Esophagus muscularis mucosa (tissue), 4 donors: ENCODE data around the gene TEDC1. TPM values are rescaled to one million over a fixed set of nuclear protein-coding genes. Genes with fewer than 3 reads are reported as not detected.

ENCODE experiments used
- DNase-seq: peaks from one replicate; pipeline ENCODE4 v3.0.0-alpha.2; 2017; ENCODE audit errors: extremely low spot score
- H3K27ac ChIP-seq, 4 donors: fragments of 200-600 bp; sonication (generic); replicated peaks in 1 of 4; 1 replicate in 3 of 4; 2 replicates in 1 of 4; pipeline ENCODE4 v1.5.1; 2016 to 2019; ENCODE audit warnings: mild to moderate bottlenecking in 1 of 4
- H3K27me3 ChIP-seq, 4 donors: fragments of 200-600 bp; sonication (generic); one replicate each; pipeline versions ENCODE4 v1.5.1 to v1.6.0; 2016 to 2019
- H3K36me3 ChIP-seq, 4 donors: fragments of 200-600 bp; sonication (generic); one replicate each; pipeline ENCODE4 v1.5.1; 2016 to 2019
- H3K4me1 ChIP-seq, 4 donors: fragments of 200-600 bp; sonication (generic); one replicate each; pipeline ENCODE4 v1.5.1; 2016 to 2019
- H3K4me3 ChIP-seq, 4 donors: fragments of 200-600 bp; sonication (generic); 1 replicate in 2 of 4; 2 replicates in 2 of 4; pipeline ENCODE4 v1.5.1; 2016 to 2019; ENCODE audit warnings: mild to moderate bottlenecking in 4 of 4, moderate library complexity in 1 of 4
- H3K9me3 ChIP-seq, 4 donors: fragments of 200-600 bp; sonication (generic); 1 replicate in 3 of 4; 2 replicates in 1 of 4; pipeline ENCODE4 v1.5.1; 2016 to 2019
- EP300 ChIP-seq: sonication (generic); formaldehyde crosslinking; IDR thresholded peaks from one replicate; pipeline ENCODE4 v1.6.1; 2017; ENCODE audit warnings: antibody characterized with exemption
- POLR2A ChIP-seq: fragments of 450-650 bp; IDR thresholded peaks from one replicate; pipeline ENCODE4 v1.6.1; 2017; ENCODE audit warnings: antibody characterized with exemption, moderate library complexity, mild to moderate bottlenecking, low read depth
- POLR2AphosphoS5 ChIP-seq, 2 donors: sonication (generic); formaldehyde crosslinking; IDR thresholded peaks; one replicate each; pipeline ENCODE4 v1.6.1; 2017; ENCODE audit warnings: antibody characterized with exemption in 2 of 2
- WGBS: methylation state at CpG from one replicate; pipeline ENCODE4 v1.1.5; 2018; 5-methylcytosine and 5-hydroxymethylcytosine counted together
- intact Hi-C: fragments of 100-400 bp; cut with DNase I; formaldehyde crosslinking; loops from one replicate; pipeline ENCODE4 v1.15.1; 2023
- total RNA-seq, 4 donors: library from RNA; depleted of rRNA; stranded (reverse); fragments of >200 nt; gene quantifications; one replicate each; pipeline versions ENCODE4 v1.1.0 to v1.2.1, GENCODE V29; 2016
- TF ChIP-seq, protein P1 (sequence below), 3 experiments: fragments of 200-600 bp in 2 of 3; fragments of 450-650 bp in 1 of 3; sonication (generic) in 2 of 3; IDR thresholded peaks; one replicate each; pipeline ENCODE4 v1.5.1; 2017 to 2019; ENCODE audit warnings: antibody characterized with exemption in 3 of 3, mild to moderate bottlenecking in 2 of 3, moderate library complexity in 1 of 3

Gene TEDC1
- total RNA-seq, 4 donors from 2014 or later: 3.8 to 6.6 (median 4.7) TPM

DNA sequence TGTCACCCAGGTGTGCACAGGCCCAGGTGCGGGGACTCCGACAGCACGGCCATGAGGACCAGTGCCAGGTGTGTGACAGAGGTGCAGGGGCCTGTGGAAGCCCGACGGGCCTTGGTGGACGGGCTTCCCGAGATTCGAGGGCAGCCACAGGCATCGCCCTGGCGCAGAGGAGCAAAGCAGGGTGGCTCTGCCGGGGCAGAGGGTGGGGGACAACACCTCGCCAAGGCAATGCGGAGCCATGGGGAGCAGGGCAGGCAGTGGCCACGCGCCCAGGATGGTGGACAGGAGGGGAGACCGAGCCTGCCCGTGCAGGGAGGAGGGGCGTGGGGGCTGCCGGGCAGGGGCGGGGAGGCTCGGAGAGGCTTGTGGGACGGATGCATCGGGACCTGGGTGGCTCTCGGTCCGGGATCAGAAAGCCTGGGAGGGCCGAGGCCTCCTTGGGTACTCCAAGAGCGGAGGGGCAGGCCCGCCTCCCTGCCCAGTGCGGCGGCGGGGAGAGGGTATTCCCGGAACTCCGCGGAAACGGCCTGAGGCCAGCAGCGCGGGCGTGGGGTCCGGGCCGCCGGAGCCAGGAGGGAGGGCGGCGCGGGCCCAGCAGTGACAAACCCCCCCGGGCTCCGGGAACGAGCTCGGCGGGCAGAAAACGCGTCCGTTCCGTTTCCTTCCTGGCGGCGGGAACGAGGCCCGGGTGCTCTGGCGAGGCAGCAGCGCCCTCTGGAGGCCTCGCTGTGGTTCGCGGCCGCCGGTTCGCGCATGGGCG is 37.0 kb downstream of the TEDC1 start:
- peak overlapping the region; percentile 66 to 83 (median 77) for H3K4me3 ChIP-seq
- DNase-seq: no peak
- H3K36me3 ChIP-seq: peaks cover 0 to 19% (median 0%) of the 10 kb centered on the region in 4 donors
- H3K27ac ChIP-seq: peak overlapping the region; percentile 62 to 81 (median 72)
- WGBS: 13% methylated on average over 15 of the region's 67 CpGs
- H3K27me3 ChIP-seq: peaks cover 0 to 11% (median 0%) of the 10 kb centered on the region in 4 donors
- H3K4me1 ChIP-seq: peaks cover 27 to 49% (median 40%) of the 10 kb centered on the region in 4 donors
- TF ChIP-seq, protein P1, sequence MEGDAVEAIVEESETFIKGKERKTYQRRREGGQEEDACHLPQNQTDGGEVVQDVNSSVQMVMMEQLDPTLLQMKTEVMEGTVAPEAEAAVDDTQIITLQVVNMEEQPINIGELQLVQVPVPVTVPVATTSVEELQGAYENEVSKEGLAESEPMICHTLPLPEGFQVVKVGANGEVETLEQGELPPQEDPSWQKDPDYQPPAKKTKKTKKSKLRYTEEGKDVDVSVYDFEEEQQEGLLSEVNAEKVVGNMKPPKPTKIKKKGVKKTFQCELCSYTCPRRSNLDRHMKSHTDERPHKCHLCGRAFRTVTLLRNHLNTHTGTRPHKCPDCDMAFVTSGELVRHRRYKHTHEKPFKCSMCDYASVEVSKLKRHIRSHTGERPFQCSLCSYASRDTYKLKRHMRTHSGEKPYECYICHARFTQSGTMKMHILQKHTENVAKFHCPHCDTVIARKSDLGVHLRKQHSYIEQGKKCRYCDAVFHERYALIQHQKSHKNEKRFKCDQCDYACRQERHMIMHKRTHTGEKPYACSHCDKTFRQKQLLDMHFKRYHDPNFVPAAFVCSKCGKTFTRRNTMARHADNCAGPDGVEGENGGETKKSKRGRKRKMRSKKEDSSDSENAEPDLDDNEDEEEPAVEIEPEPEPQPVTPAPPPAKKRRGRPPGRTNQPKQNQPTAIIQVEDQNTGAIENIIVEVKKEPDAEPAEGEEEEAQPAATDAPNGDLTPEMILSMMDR (IDR thresholded peaks at IDR 0.05): peak; percentile 84 to 94 (median 90)
- TF ChIP-seq EP300 (no peak), POLR2A (no peak), POLR2AphosphoS5 (IDR thresholded peaks at IDR 0.05) (peak; percentile 69 to 79)
- intact Hi-C loops: loop anchor here (1.0 to 2.0 kb wide), 2 partner anchors 79 to 157 kb away; no protein-coding TSS in a partner anchor
- no peaks in the 10 kb centered on the region for H3K9me3 ChIP-seq

DNA sequence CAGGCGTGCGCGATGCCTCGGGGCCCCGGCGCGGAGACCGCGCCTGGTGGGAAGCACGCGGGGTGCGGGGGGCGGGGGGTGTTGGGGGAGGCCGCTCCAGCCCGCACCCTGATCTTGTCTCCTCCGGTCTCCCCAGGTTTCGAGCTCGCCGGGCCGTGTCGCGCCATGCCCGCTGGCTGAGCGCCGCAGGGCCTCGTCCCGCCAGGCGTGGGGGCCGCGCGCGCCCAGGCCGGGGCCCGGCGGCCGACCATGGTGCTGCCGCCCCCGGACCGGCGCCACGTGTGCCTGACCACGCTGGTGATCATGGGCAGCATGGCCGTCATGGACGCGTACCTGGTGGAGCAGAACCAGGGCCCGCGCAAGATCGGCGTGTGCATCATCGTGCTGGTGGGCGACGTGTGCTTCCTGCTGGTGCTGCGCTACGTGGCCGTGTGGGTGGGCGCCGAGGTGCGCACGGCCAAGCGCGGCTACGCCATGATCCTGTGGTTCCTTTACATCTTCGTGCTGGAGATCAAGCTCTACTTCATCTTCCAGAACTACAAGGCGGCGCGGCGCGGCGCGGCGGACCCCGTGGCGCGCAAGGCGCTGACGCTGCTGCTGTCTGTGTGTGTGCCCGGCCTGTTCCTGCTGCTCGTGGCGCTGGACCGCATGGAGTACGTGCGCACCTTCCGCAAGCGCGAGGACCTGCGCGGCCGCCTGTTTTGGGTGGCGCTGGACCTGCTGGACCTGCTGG is 37.7 kb downstream of the TEDC1 start:
- Histone ChIP-seq H3K4me1 (peaks cover 27 to 49% (median 40%) of the 10 kb centered on the region in 4 donors), H3K4me3 (peak overlapping the region; percentile 66 to 83 (median 77)), H3K9me3 (no peaks in the 10 kb centered on the region), H3K27me3 (peaks cover 0 to 11% (median 0%) of the 10 kb centered on the region in 4 donors), H3K36me3 (peaks cover 0 to 19% (median 0%) of the 10 kb centered on the region in 4 donors), H3K27ac (peak overlapping the region in 3 of 4 donors; percentile 62 to 81 (median 76))
- intact Hi-C loops: loop anchor here (1.0 to 2.0 kb wide), 2 partner anchors 80 to 157 kb away; no protein-coding TSS in a partner anchor
- no peak for DNase-seq
- TF ChIP-seq POLR2AphosphoS5 (IDR thresholded peaks at IDR 0.05): no peak
- no peak for TF ChIP-seq POLR2A
- TF ChIP-seq, protein P1 (IDR thresholded peaks at IDR 0.05): no peak
- no peak for TF ChIP-seq EP300
- 9% methylated on average over 24 of the region's 89 CpGs for WGBS

- Histone ChIP-seq H3K4me1 (peaks cover 27 to 49% (median 40%) of the 10 kb centered on the region in 4 donors), H3K9me3 (no peaks in the 10 kb centered on the region), H3K27me3 (peaks cover 0 to 11% (median 0%) of the 10 kb centered on the region in 4 donors), H3K4me3 (peak overlapping the region; percentile 66 to 83 (median 77)), H3K27ac (no peak overlapping the region), H3K36me3 (peaks cover 0 to 19% (median 0%) of the 10 kb centered on the region in 4 donors)
- DNase-seq: no peak
- intact Hi-C loops: loop anchor here (2.0 kb wide), 1 partner anchor 80 kb away; no protein-coding TSS in a partner anchor
- TF ChIP-seq, protein P1 (IDR thresholded peaks at IDR 0.05): no peak
- TF ChIP-seq POLR2AphosphoS5 (IDR thresholded peaks at IDR 0.05): no peak
- TF ChIP-seq EP300: no peak
- no peak for TF ChIP-seq POLR2A
- 43% methylated on average over 13 of the region's 24 CpGs for WGBS
Observed at GRCh38 chr14:105529319-105529568, 38.2 kb downstream of the TEDC1 start.

DNA sequence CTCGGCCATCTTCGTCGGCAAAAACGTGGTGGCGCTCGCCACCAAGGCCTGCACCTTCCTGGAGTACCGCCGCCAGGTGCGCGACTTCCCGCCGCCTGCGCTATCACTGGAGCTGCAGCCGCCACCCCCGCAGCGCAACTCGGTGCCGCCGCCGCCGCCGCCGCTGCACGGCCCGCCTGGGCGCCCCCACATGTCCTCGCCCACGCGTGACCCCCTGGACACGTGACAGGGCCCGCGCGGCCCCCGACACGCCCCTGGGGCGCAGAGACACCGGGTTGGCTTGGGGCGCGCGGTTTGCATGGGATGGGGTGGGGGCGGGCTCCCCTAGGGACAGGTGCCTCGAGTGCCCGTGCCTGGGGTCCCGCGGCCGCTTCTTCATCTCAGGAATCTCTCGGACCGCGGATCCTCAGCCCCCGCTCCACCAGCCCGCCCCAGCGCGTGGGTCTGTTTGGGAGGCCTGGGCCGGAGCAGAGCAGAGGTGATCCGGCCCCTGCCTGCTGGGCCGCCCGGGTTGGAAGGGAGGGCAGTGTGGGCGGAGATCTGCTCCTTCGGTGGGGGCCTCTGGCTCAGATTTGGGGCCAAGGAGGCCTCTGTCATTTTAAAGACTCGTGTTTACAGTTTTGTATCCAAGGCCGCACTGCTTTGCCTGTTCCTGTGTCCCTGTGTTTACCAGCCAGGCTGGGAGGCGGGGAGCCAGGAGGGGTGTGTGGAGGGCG is 38.7 kb downstream of the TEDC1 start:
- Histone ChIP-seq H3K27me3 (peaks cover 0 to 15% (median 0%) of the 10 kb centered on the region in 4 donors), H3K9me3 (no peaks in the 10 kb centered on the region), H3K4me1 (peaks cover 27 to 49% (median 40%) of the 10 kb centered on the region in 4 donors), H3K27ac (no peak overlapping the region), H3K36me3 (peaks cover 0 to 19% (median 0%) of the 10 kb centered on the region in 4 donors), H3K4me3 (peak overlapping the region; percentile 66 to 83 (median 77))
- intact Hi-C loops: loop anchor here (2.0 kb wide), 1 partner anchor 81 kb away; no protein-coding TSS in a partner anchor
- no CpG with 5 or more reads among the region's 63 CpGs for WGBS
- no peak for DNase-seq
- TF ChIP-seq POLR2AphosphoS5 (IDR thresholded peaks at IDR 0.05) (no peak), EP300 (no peak), POLR2A (no peak)
- TF ChIP-seq, protein P1 (IDR thresholded peaks at IDR 0.05): no peak
